Stimulated activated CD8-positive, alpha-beta memory T cell treated with anti-CD3 and anti-CD28 coated beads, Interleukin-4, amount 100 ng/mL, for 24 hours (primary cell): ENCODE measurements around the gene MAD2L1BP.

ENCODE experiments used
- DNase-seq: peaks from one replicate; pipeline ENCODE4 v3.0.0-alpha.2; 2020; ENCODE audit warnings: low read depth

MAD2L1BP gene

GRCh38 chr6:43683708-43684455, 48.2 kb downstream of the MAD2L1BP start:
- no peak for DNase-seq

DNA sequence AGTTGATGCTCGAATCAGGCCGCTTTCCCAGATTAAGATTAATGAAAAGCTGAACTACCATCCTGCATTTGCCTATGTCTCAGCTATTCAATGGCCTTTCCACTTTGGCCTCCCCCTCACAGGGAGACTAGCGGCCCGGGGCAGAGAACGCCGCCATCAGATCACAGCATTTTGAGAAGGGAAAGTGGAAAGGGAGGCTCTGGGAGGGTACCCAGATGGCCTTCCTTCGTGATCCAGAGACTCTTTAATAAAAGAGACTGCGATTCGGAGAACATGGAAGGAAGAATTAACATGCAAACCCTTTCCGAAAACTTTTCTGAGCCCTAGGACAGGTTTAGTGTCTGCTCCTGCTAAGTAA, 51.4 kb downstream of the MAD2L1BP start:
- DNase-seq, result no peak

DNA sequence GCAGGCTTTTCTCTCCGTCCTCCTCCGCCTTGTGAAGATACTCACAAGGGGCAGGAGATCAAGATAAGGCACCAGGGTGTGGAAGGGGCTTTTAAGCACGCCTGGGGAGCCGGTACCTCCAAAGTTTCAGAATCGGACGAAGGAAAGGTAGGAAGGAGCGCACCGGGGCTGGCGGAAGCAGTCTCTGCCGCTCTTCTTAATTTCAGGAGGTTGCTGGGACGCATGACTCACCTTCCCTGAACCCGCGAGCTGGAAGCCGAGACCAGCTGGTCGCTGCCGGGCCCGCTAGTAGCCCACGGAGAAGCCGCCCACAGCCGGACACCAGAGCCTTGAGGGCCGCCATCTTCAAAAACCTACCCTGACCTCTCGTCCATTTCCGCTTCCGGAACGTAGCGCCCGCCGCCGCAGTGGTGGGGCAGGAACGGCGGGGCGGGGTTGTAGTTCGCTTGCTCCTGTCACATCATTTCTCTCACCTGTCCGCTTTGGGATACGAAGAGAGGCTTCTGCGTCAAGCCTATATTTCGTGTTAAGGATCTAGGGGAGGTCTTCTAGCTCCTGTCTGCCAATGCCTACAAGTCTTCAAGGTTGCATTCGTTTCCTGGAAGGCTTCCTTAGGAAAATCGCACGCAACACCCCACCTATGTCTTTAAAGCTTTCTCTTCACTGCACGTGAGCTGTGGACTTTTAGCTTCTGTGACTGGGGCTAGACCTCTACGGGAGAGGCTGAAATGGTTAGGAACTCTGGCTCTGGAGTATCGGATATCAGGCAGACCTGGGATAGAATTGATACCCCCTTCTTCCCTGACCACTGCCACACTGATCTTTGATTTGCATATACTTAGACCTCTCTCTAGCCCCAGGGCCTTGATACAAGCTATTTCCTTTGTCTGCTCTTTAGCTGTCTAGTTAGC, 52.1 kb downstream of the MAD2L1BP start, which contains the start of gene MRPS18A:
TSS of gene MRPS18A (minus strand) at position 355 of the 911 bp plus-strand sequence. CDS start at position 343, 12 bp downstream.
- DNase-seq, result peak; percentile 78

DNA sequence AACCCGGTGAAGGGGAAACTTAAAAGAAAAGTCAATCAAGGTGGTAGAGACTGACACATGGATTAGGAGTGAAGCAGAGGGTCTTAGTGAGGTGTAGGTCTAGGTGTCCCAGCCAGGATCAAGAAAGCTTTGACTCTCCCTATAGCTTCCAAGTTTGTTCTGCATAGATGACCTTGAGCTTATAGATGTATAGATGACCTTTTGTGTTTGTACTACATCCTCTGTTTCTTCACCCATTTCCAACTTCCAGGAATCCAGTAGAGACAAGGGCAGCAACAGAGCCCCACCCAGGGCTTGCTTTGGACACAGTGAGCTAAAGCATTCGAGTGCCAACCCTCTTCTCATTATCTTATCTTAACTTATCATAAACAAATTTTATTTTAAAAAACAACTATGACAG, 53.8 kb downstream of the MAD2L1BP start:
- no peak for DNase-seq
